Measurements from ENCODE around the gene PLEKHA6.

GRCh38 chr1:204206121-204206520 lies 153.6 kb downstream of the PLEKHA6 start:
- TF ChIP-seq CTCF (IDR thresholded peaks at IDR 0.05): peak in 1 of 4 donors; percentile 7
- no peak for TF ChIP-seq POLR2A (IDR thresholded peaks at IDR 0.05)

Data from right lobe of liver (tissue), 4 donors.